DMS153 treated with DMSO at 0.1 percent for 48 hours (cell line): ENCODE results near the gene SERTAD4.

Experiments used
- DNase-seq: peaks from one replicate; lab custom pipeline; 2025; ENCODE audit not compliant: unreplicated experiment; lab: John Stamatoyannopoulos, UW

The SERTAD4 gene

DNA sequence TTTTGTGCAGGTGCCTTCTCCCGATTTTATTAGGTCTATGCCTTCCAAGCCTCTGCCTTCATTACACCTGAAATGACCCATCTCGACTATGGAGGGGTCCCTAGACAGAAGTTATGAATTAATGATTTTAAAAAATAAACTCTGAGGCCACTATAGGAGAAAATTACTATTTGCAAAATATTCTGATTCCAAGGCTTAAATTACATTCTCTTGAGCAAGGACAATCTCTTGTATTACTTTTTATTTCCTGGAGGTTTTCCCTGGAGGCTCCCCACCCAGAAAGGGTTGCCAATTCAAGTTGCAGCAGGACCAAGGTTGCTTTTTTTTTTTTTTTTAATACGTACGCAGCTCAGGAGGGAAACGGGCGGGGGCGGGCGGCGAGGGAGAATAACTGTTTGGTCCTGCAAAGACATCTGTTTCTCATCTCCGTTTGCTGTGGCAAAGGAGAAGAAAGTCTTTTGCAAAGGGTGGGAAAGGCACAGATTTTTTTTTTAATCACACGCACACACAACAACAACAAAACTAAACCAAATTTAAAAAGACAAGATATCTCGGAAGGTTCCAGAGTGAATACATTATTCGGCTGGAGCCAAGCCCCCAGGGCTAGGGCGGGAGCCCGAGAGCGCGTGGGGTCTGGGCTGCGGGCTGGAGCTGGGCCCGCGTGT, 618 bp upstream of the SERTAD4 start:
- DNase-seq, result no peak

DNA sequence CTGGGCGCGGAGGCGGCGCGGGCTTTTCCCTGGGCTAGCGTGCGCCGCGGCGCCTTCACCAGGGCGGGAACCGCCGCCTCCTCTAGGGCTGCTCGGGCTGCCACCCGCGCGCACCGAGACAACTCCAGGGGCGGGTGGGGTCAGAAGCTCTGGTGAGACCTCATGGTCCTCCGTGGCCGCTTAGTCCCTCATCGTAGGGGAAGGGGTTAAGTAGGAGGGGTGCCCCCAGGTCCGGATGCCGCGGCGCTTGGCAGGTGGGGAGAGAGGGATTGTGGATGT, 559 bp downstream of the SERTAD4 start:
- no peak for DNase-seq

DNA sequence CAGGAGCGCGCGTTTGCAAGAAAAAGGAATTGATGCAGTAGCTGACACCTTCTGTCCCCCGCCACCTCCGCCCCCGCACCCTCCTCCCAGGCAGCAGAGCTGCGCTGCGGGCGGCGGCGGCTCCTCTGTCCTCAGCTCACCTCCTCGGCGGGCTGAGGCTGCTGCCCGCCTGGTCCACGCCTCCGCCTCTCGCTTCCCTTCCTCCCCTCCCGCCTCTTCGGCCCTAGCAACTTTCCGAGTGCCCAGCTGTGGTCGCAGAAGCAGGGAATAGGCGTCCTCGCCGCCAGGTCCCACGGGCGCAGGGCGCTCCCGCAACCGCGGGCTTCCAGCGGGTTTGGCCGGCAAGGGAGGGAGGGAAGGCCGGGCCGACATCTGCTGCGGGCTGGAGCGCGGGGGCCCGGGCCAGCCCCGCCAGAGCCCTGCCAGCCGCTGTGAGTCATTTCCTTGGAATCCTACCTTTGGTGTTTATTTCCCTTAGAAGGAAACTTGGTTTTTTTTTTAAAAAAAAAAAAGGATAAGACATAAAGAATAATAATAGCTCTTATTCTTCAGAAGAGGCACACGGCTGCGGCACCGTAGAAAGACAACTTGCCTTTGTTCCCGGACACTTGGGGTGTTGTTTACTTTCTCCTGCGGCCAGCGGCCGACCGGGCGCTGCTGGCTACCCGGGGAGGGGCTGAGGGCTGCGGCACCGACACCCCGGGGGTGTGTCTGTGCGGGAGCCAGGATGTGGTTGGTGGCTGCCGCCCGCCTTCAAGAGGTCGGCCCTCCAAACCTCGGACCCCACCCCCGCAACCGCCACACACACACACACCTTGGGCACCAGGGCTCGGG, 1.1 kb downstream of the SERTAD4 start:
- peak; percentile 53 for DNase-seq

DNA sequence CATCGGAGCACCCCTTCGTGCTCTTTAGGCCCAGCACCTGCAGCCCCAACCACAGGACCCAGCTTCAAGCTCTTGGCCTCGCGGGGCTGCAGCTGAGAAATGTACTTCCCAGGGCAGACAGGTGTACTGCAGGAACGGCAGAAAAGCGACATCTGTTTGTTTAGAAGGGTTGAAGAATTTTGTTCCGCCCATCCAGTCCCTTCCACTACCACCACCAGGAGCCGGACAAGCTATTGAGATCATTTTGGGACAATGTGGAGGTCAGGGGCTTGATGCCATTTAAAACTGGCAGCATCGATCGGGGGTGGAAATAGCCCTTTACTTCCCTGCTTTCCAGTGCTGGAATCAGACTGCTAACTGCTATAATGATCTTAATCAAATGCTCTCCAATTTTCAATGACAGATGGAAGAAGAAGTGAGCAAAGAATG, 1.7 kb downstream of the SERTAD4 start:
- peak; percentile 53 for DNase-seq

DNA sequence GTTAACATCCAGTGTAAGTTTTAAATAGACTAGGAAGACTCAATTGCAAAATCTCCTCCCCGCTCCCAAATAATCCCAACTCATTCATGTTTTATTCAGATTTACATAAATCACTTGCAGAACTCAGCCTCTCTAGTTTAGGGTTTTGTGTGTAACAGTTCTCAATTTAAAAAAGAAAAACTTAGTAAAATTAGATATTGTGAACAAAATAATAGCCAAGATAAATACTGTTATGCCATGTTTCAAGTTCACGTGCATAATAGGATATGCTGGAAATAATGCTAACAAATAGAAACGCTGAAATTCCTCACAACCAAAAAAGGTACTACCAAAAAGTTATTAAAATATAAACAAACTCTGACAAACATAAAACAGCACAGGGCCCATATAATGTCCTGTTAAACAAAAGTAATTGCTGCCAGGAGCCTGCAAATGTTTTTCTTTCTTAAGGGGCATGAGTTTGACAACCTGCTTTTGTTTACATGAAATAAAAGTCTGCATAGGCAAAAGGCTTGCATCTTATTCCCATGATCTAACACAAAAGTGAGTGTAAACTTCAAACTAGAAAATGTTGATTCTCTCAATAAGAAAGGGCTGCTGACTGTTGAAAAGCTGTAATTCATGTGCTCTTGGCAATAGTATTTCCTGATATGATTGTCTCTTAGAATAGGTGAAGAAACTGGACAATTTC, 2.9 kb downstream of the SERTAD4 start:
- no peak for DNase-seq

DNA sequence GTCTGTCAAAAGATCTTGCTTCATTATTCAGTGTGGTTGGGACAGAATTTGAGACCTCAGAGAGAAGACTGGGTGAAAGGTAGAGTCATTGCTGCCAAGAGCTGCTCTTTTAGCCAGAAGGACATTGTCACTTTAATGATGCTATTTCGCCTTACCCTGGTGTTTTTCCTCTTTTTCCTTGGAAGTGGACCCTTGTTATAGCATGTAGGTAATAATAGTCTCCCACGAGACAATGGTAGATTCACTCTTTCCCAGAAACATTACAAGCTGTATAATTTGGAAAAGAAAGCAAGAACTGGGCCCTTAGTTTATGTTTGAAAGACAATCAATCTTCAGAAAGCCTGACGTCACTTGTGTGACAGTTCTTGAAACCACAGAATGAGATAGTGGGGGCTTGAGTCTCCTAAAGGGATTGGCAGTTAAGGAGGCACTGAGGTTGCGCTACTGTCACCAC, 3.8 kb downstream of the SERTAD4 start:
- no peak for DNase-seq

DNA sequence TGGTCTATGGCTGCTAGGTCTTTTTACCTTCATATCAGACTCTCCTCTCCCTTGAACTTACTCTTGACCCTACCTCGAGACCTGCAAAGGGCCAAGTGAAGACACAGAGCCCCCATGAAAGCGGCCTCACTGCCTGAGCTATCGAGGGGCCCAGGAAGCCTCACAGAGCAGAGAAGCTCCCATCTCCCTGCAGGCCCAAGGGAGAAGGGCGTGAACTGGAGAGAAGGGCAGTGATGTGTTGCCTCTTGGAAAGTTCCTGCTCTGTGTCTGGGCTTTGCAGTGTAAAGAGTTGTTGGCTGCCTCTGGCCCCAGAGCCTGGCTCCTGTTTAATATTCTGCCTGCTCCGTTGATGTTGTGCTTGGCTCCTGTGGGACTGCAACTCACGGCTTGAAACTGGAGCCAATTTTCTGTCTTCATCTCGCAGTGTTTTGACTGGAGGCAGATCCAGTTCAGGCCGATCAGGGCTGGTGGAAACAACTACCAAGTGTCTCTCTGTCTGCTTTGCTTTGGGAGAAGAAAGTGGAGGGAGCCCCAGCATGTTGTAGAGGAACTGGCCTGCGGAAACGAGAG, 4.3 kb downstream of the SERTAD4 start:
- no peak for DNase-seq

DNA sequence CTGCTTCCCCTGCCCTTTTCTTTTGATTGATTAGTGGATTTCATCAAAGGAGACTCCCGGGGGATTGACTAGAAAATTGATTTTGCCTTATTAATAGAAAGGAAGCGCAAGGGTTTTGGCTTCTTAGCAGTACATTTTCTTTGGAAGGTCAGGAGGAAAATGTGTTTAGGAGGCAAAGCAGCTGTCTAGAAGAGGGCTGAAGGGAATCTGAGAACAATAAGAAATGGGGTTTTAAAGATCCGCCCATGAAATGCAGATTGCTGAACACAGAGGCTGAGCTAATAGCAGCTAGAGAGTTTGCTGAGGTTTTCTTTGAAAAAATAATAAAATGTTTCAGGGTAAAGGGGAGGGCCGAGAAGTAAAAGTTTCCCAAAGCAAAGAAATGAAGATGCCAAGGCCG, 4.9 kb downstream of the SERTAD4 start:
- DNase-seq, result no peak

DNA sequence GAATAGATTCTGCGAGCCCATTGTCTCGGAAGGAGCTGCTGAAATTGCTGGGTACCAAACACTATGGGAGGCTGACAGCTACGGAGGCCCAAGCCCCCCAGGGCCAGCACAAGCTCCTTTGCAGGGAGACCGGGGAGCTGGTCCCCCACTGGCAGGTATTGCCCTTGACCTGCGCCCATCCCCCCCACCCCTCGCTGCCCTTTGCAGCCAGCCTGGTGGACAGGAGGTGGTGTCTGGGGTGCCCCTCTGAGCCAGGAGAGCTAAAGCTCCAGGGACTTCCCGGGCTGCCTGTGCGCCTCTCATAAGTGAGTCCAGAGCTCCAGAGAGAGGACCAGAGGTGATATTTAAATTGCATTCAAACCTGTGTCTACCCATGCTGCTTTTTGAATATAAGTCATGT, 5.4 kb downstream of the SERTAD4 start:
- no peak for DNase-seq

DNA sequence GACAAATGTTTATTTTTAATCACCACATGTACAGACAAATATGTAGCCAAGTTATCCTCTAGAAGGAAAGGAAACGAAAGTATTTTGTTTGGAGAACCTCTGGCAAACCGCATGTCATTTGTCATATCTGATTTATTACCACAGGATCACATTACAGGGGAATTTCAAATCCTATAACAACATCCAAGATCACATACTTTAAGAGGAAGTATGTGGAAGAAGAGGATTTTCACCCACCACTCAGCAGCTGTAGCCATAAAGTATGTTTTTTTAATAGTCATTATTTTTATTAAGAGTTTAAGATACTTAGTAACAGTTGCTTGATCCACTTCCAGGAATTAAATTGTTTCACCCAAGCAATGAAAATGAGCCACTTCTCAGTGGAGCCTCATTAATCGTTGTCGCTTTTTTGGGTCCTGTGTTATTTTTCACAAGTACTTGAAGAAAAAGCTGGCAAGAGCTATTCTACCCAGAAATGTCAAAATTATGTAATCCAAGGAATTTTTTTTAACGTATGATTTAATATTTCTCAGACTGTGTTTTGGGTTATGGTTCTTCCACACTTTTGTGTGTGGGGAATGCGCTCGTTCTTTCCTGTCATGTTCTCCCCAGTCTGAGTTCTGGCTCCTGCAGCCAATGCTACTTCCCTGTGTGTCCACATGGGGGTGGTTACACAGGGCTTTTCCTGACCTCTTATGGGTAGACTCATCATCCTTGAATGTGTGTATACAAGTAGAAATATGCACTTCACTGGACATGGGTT, 6.9 kb downstream of the SERTAD4 start:
- peak; percentile 38 for DNase-seq

DNA sequence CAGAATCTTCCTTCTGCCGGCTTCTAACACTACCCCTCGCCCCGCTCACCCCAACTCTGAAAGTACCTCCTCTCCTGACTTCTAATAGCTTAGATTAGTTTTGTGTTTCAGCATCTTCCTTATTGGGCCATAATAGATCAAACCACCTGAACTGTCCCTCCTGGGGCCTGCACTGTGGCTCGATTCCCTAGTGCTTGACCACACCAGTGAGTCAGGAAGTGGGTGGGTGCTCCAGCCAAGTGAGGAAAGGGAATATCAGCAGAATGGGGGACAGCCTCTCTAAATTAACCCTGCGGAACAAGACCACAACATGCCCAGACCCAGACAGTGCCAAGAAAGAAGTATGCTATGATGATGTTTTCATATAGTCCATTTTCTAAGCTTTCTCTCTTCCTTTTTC, 8.5 kb downstream of the SERTAD4 start:
- no peak for DNase-seq

DNA sequence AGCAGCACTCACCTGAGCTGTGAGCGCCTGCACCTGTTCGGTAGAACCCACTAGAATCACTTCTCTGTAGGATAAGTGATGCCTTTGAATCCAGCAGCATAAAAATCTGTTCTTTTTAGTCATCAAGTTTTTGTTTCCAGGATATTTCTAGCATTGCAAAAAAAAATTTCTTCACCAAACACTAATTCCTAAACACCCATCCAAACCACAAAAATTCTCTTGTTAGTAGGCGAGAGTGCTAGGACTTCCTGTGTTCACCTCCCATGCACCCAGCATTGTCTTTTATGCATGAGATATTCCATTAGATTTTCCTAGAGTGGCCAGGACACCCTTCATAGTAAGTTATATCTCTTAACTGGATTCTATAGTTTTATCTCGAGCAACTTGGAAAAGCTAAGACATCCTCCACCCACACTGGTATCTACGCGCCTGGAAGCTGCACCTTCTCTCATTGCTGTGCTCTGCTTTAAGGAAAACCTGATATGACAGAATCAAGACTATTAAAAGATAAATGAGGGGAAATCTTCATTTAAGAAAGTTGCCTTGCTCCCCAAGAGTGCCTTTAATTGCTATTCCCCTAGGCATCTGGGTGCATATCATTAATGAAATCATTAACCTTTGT, 12.3 kb downstream of the SERTAD4 start:
- no peak for DNase-seq

DNA sequence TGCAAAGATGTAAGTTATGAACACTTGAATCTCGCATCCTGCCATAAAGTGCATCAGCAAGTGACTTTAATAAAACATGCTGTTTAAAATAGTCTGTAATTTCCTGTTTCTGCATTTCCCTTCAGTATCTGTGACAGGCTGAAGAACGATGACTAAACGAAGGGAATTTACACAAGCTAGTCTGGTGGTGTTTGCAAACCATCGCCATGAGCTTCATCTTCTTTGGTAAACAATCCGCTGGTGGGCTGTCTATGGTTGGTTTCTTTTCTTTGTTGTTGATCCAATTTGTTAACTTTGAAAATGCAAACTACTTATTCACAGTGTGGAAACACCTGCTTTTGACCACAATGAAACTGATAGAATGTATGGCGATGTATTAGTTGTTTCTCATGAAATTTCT, 13.9 kb downstream of the SERTAD4 start:
- DNase-seq, result no peak

DNA sequence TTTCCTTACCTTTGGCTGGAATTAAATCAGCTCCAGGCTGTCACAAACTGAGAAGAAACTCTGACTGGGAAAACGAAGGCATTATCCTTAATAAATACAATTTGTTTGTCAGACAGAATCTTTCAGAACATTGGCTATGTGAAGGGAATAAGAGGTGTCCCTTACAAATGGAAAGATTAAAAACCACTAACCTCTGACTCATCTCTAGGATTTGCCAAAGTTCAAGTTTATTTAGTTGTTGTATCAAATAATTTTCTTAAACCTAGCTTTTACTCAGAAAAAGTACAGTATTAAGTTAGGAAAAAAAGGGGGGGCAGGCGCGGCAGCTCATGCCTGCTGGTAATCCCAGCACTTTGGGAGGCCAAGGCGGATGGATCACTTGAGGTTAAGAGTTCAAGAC, 15.7 kb downstream of the SERTAD4 start:
- DNase-seq, result no peak

DNA sequence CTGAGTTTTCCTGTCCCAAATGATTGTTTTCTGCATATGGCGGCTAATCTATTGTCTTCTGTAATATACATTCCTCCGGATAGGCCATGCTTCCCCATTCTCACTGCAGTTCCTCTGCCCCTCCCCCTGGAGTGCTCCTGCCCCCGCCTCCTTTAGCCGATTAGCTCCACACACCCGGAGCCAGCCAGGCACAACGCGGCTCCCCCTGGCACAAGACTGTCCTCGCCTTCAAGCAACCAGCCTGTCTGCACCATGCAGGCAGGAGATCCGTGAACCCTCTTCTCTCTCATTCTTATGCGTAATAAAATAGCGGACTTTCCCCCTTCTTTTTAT, 18.0 kb downstream of the SERTAD4 start:
- DNase-seq, result peak; percentile 65

DNA sequence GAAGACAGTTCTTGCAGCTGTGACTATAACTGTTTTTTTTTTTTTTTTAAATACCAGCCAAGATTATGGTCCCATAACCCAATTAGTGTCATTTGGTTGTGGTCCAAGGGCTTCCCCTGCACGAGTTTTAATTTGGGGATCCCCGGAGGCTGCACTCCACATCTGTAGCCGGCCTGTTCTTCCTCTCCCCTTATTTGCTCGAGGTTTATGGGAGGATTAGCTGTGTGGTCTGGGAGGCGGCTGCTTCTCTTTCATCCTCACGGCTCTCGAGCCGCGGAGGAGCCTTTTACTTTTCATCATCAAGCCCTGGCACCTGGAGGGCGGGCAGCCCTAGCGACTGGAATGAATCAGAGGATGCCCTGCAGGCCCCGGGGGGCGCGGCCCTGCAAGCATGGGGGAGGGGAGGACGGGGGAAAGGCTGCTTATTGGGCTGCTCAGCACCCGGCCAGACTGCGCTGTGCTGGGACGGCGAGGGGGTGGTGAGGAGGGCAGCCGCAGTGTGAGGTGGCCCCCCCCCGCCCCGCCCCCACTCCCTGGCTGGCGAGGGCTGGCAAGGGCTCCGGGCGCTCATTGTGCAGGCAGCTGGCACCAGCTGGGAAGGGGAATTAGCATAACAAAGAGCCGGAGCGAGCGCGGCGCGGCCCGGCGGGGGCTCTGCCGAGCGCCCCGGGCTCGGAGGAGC, 18.5 kb downstream of the SERTAD4 start:
- DNase-seq, result peak; percentile 97

DNA sequence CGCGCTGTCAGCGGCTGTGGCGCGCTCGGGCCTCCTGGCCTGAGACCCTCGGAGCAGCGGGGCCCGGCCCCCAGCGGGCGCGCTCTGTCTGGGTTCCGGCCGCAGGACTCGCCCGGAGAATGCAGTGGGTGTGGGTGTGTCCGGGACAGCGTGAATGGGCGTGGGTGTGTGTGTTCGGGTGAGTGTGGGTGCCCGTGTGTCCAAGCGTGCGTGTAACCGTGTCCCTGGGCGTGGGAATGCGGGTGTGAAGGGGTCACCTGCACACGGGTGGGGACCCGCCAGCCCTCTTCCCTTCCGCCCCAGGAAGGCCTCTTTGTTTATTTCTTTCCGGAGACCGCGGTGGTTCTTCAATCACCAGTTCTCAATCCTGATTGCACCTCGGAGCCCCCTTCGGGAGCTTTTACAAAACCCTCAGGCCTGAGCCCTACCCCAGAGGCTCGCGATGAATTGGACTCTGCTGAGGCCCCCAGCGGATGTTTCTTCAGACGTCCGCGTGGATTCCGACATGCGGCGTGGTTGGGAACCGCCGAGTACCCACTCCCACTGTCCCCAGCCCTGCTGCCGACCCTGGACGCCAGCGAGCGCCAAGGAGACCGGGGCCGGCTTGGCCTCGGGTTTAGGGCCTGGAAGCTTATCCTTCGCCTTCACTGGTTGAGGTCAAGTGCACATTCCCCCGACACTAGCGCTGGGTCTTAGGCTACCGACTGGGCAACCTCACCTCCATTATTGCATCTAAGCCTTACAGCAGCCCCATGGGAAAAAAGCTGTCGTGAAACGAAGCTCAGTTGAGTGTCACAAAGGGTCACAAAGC, 19.3 kb downstream of the SERTAD4 start:
- peak; percentile 64 for DNase-seq

DNA sequence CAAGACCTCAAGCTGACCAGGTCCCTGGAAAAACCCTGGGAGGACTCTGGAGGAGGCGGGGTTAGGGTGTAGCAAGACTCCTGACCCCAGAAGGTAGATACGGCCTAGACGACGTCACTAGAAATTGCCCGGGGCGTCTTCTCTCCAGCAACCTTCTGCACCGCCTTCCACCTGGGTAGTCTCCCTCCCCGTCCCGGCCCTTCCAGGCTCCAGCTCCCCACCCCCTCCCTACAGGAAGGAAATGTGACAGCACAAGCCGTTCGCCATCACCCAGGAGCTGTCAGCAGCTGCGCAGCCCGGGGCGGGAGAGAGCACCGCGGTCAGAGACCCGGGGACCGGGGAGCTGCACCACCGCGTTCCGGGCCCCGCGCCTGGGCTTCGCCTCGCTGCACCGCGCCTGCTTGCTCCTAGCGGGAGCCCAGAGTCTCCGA, 20.0 kb downstream of the SERTAD4 start:
- peak; percentile 50 for DNase-seq

DNA sequence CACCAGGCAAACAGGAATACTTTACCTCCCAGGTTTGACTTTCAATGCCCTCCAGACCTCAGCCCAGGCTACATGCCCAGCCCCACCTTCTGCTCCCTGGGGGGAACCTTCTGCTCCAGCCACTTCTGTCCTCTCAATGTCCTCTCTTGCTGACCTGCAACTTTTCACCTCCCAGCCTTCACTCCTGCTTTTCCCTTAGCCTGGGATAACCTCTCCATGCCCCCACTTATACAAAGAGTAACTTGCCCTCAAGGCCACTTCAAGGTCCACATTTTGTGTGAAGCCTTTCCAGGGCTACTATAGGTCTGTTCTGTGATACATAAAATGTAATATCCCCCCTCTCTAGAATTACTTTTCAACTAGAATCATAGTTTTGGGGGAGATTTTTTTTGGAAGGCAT, 21.7 kb downstream of the SERTAD4 start:
- no peak for DNase-seq
